OCI-M2 (cell line): ENCODE data around the gene UST.

Experiments used
- DNase-seq: peaks from one replicate; lab custom pipeline; 2025; ENCODE audit not compliant: unreplicated experiment; lab: John Stamatoyannopoulos, UW

The UST gene

GRCh38 chr6:149054559-149055194, 307.8 kb downstream of the UST start:
- no peak for DNase-seq

GRCh38 chr6:149055195-149055899, 308.5 kb downstream of the UST start:
- DNase-seq: no peak

- DNase-seq: no peak
Observed at GRCh38 chr6:149056777-149057463, 310.1 kb downstream of the UST start.

- DNase-seq: no peak
Observed at GRCh38 chr6:149057464-149057840, 310.6 kb downstream of the UST start.

GRCh38 chr6:149059557-149059956, 312.7 kb downstream of the UST start:
- DNase-seq: no peak

- DNase-seq: no peak
Observed at GRCh38 chr6:149060300-149060984, 313.6 kb downstream of the UST start.

GRCh38 chr6:149060985-149061760, 314.3 kb downstream of the UST start:
- no peak for DNase-seq

GRCh38 chr6:149061930-149062329, 315.1 kb downstream of the UST start:
- no peak for DNase-seq

- no peak for DNase-seq
Observed at GRCh38 chr6:149062653-149063348, 316.0 kb downstream of the UST start.

GRCh38 chr6:149063468-149063867, 316.6 kb downstream of the UST start:
- no peak for DNase-seq

- DNase-seq: no peak
Observed at GRCh38 chr6:149064001-149064659, 317.3 kb downstream of the UST start.

- no peak for DNase-seq
Observed at GRCh38 chr6:149064660-149065015, 317.8 kb downstream of the UST start.

- no peak for DNase-seq
Observed at GRCh38 chr6:149065121-149065520, 318.3 kb downstream of the UST start.

- no peak for DNase-seq
Observed at GRCh38 chr6:149065658-149066556, 319.1 kb downstream of the UST start.

- DNase-seq: no peak
Observed at GRCh38 chr6:149071997-149072396, 325.2 kb downstream of the UST start.

- DNase-seq: no peak
Observed at GRCh38 chr6:149074832-149075258, 328.0 kb downstream of the UST start.

GRCh38 chr6:149075616-149076354, 329.0 kb downstream of the UST start:
- no peak for DNase-seq

GRCh38 chr6:149076355-149076734, 329.5 kb downstream of the UST start:
- DNase-seq: no peak
